ENCODE data around the gene HUS1B. TPM values are rescaled to one million over a fixed set of nuclear protein-coding genes. Genes with fewer than 3 reads are reported as not detected.
"Not testable (repeated sequence)": the region's sequence is repeated elsewhere in the genome, so short reads cannot be mapped to it uniquely, and the experiment has no call there.

Gene HUS1B
- total RNA-seq, 1 experiment from 2014 or later: 2.9 TPM

DNA sequence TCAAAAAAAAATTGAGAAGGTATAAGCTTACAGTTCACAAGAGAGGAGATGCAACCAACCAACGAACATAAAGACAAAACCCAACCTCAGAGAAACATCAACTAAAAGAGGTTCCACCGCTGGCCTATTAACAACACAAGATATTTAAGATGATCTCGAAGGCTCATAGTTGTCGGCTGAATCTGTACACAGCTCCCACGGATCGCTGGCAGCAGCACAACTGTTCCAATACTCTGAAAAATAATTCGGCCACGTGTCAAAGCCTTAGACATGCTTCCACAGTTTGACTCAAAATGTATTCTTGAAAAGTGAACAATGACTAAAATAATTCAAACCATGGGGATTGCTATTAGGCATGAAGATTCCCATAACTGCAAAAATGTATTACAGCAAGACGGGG, 22.4 kb upstream of the HUS1B start:
- DNase-seq (ENCODE audit: low read depth): no peak

DNA sequence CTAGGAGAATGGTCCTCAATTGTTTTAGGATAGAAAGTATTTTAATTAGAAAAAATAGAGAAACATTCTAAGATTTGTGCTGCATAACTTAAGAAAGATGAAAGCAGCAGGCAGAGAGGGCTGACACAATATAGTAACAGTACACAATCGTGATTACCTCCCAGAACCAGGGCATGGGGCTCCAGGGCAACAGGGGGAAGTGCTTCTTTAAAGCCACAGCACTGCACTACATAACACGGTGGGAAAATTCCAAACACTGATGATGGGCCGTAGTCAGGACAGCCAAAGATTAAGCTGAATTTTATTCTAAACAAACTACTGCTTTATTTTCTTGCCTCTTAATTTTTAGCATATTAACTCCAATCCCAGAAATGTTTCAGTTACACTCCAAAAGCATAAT, 21.6 kb upstream of the HUS1B start:
- no peak for DNase-seq (ENCODE audit: low read depth)

DNA sequence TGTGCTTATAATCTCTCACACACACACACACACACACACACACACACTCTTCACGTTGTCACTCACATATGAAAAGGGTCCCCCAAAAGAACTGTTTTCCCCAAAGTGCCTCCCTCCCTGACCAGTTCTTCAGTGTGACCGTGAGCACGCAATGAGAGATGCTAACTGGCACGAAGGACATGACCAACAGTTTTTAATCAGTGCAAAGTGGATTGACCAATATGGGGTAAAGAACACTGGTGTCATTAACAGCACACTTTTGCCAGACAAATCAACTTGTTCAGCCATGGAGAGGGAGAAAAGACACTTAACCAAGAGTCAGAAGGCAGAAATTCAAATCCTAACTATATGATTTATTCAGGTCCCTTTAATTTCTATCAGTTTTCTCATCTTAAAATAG, 21.0 kb upstream of the HUS1B start:
- no peak for DNase-seq (ENCODE audit: low read depth)

DNA sequence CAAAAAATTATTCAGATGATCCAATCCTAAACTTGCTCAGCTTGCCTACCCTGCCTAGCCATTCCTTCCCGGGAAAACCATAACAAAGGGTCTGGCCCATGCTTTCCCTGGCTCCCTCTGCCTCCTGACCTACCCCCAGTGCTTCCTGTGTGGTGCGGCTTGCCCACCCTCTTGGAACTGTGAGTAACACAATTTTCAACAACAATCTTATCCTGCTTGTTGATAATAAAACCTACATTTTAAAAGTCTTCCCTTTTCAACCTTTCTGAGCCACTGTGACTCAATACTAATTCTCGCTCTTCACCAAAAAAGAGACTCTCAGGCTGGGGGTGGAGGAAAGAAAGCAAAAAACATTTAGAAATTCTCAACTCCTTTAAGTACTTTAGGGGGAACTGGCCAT, 18.1 kb upstream of the HUS1B start:
- no peak for DNase-seq (ENCODE audit: low read depth)

DNA sequence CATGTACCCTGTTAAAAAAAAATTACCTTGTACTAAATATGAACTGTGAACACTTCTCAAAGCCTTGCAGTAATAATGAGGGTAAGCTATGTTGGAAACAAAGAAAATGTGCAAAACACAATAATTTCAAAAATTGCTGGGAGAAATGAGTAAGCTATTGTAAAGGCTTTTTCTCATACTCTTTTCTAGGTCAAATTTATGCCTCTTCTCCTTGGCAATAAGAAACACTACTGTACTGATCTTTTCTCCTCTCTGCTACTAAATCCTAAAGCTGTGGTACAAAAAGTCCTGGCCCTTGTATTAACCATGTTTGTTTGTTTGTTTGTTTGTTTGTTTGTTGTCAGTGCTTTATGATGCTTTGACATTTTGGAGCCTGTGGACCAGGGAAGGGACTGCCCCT, 17.5 kb upstream of the HUS1B start:
- no peak for DNase-seq (ENCODE audit: low read depth)

- no peak for DNase-seq (ENCODE audit: low read depth)
Measured at GRCh38 chr6:667253-667927, 10.5 kb upstream of the HUS1B start.

- DNase-seq (ENCODE audit: low read depth): no peak
Measured at GRCh38 chr6:665403-666267, 8.7 kb upstream of the HUS1B start.

- not testable (repeated sequence) for DNase-seq (ENCODE audit: low read depth)
Measured at GRCh38 chr6:663788-664187, 6.9 kb upstream of the HUS1B start.

- DNase-seq (ENCODE audit: low read depth): peak; percentile 34
Measured at GRCh38 chr6:659716-660581, 3.0 kb upstream of the HUS1B start.

DNA sequence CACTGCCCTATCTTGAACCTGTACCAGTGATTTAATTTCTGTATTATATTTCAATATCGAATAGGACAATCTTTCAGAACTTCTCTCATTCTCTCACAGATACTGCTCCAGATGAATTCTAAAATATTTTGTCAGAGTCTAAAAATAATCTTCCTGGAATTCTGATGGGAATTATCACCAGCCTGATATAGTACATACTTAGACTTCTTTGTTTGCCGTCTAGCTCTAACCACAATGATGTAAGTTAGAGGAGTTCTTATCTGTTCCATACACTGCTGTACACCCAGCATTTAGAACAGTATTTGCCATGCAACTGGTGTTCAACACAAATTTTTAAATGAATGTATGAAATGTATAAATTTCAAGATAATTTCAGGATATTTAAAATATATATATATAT, 1.3 kb upstream of the HUS1B start:
- DNase-seq (ENCODE audit: low read depth): no peak

DNA sequence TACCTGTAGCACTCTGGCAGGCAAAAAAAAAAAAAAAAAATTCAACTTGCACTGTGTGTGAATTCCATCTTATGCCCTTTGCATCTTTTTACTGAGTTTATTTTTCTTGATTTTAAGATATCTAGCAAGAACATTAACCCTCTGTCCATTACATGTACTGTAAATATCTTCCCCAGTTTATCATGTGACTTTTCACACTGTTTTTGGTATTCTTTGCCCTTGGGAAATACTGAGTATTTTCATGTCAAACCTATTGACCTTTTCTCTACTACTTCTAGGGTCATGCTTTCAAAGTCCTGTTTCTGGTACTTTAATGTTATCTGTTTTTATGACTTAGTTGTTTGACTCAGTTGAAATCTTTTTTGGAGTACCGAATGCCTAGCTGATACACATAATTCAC, 843 bp upstream of the HUS1B start:
- DNase-seq (ENCODE audit: low read depth): no peak

- DNase-seq (ENCODE audit: low read depth): no peak
Measured at GRCh38 chr6:654136-654535, 2.8 kb downstream of the HUS1B start.

- no peak for DNase-seq (ENCODE audit: low read depth)
Measured at GRCh38 chr6:652865-653264, 4.0 kb downstream of the HUS1B start.

- DNase-seq (ENCODE audit: low read depth): no peak
Measured at GRCh38 chr6:650098-650497, 6.8 kb downstream of the HUS1B start.

GRCh38 chr6:642805-643204, 14.1 kb downstream of the HUS1B start:
- DNase-seq (ENCODE audit: low read depth): no peak

DNA sequence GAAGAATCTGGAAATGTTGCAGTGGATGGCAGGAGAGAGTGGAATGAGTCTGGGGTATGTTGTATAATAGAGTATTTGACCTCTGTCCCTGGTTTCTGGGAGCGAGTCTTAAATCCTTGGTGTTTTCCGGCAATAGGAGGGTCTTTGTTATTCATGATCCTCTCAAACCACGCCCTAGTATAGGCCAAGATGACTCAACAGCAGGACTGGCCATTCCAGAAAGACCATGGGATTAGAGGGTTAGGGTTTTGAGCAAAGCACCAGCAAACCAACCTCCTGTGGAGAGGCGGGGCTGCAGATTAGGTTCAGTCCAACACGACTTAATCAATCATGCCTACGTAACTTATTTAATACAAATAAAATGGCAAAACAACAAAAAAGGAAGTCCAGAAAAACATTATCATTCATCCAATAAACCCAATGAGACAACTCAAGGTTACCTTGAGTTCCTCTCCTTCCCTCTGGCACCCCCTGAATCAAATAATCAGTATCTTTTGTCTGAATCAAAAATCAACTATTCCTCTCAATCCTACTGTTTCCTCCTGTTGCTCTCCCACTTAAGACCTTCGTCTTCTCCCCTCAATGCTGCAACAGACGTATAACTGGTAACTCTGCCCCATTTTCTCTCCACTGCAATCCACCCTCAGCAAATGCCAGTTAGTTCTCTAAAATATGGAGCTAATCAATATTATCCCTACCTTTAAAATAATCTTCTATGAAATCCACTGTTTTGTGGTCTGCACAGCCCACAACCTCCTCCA, 15.5 kb downstream of the HUS1B start:
- no peak for DNase-seq (ENCODE audit: low read depth)

GRCh38 chr6:636488-636887, 20.4 kb downstream of the HUS1B start:
- no peak for DNase-seq (ENCODE audit: low read depth)

GRCh38 chr6:635233-635632, 21.7 kb downstream of the HUS1B start:
- DNase-seq (ENCODE audit: low read depth): no peak

- no peak for DNase-seq (ENCODE audit: low read depth)
Measured at GRCh38 chr6:633611-634010, 23.3 kb downstream of the HUS1B start.

DNA sequence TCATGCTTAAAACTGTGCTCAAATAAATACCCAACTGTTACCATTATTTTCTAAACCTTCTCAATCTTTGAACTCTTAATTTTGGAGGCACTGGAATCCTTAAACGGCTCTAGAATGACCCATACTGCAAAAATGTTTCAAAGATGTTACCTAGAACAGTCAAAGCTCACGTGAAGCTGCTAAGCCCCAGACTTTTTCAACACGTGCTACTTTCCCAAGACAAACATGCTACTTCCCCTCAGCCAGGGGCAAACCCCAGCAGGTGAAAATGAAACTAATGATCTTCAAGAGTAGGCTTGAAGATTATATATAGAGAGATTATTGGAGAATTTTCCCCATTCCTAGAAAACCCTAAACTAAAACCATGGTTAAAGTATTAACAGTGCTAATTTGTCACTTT, 28.1 kb downstream of the HUS1B start:
- no peak for DNase-seq (ENCODE audit: low read depth)

DNA sequence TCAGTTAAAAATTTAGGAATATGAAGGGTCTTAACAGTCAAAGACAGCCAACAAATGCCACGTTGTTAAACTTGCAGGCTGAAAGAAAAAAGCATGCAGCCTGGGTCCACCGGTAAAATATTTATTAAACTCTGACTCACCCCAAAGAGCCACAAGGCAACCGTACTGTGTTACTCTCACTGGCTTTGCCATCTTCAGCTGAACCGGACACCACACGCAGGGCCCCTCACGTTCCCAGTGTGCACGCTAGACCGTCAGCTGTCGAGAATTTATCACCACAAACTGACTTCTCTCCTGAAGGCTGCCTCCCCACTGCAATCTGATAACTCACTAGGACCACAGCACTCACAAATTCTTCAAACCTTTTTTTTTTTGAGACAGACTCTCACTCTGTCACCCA, 30.7 kb downstream of the HUS1B start:
- no peak for DNase-seq (ENCODE audit: low read depth)

- DNase-seq (ENCODE audit: low read depth): no peak
Measured at GRCh38 chr6:624979-625378, 31.9 kb downstream of the HUS1B start.
